ENCODE data around the gene FAM187B. TPM values are rescaled to one million over a fixed set of nuclear protein-coding genes. Genes with fewer than 3 reads are reported as not detected.
"Not testable (repeated sequence)": the region's sequence is repeated elsewhere in the genome, so short reads cannot be mapped to it uniquely, and the experiment has no call there.

Gene FAM187B
- total RNA-seq, 1 donor from 2014 or later, result not detected

DNA sequence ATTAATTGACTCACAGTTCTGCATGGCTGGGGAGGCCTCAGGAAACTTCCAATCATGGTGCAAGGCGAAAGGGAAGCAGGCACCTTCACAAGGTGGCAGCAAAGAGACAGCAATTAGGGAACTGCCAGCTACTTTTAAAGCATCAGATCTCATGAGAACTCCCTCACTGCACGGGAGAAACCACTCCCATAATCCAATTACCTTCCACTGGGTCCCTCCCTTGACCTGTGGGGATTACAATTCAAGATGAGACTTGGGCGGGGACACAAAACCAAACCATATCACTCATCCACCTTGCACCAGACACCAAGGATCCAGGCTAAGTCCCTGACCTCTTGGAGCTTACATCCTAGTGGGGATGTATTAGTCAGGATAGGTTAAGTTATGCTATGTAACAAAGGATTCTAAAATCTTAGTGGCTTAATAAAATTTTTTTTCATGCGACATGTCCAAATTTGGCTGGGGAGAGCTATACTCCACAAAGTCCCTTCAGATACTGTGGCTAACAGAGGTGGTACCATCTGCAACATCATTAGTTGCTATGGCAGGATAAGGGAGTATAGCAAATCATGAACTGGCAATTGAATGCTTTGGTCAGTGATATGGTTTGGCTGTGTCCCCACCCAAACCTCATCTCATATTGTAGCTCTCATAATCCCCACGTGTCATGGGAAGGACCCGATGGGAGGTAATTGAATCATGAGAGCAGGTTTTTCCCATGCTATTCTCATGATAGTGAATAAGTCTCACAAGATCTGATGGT, 8.3 kb upstream of the FAM187B start:
- DNase-seq (ENCODE audit: low read depth in 2 of 2), result no peak

DNA sequence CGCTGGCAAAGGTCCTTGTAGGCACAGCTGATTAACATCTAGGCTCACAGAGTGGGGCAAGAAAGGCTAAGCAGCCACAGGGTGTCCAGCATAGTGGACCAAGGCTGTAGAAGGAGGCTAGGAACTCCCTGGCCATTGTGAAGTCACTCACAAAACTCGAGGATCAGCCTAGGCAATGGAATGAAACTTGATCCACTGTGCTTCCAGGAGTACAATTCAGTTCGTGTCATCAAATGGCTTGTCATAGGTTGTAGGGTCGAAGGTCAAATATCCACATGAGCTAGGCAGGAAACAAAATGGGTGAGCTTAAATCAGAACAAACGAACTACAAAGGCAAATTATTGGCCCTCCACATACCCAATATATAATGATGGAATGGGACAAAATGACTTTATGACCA, 4.4 kb upstream of the FAM187B start:
- no peak for DNase-seq (ENCODE audit: low read depth in 2 of 2)

- DNase-seq (ENCODE audit: low read depth in 2 of 2), result no peak
These were observed 3.6 kb upstream of the FAM187B start for GRCh38 chr19:35231956-35232645.

GRCh38 chr19:35229601-35230000, 1.1 kb upstream of the FAM187B start:
- DNase-seq (ENCODE audit: low read depth in 2 of 2), result no peak

GRCh38 chr19:35226748-35227147, 1.8 kb downstream of the FAM187B start:
- DNase-seq (ENCODE audit: low read depth in 2 of 2), result no peak

GRCh38 chr19:35225951-35226350, 2.6 kb downstream of the FAM187B start:
- no peak for DNase-seq (ENCODE audit: low read depth in 2 of 2)

DNA sequence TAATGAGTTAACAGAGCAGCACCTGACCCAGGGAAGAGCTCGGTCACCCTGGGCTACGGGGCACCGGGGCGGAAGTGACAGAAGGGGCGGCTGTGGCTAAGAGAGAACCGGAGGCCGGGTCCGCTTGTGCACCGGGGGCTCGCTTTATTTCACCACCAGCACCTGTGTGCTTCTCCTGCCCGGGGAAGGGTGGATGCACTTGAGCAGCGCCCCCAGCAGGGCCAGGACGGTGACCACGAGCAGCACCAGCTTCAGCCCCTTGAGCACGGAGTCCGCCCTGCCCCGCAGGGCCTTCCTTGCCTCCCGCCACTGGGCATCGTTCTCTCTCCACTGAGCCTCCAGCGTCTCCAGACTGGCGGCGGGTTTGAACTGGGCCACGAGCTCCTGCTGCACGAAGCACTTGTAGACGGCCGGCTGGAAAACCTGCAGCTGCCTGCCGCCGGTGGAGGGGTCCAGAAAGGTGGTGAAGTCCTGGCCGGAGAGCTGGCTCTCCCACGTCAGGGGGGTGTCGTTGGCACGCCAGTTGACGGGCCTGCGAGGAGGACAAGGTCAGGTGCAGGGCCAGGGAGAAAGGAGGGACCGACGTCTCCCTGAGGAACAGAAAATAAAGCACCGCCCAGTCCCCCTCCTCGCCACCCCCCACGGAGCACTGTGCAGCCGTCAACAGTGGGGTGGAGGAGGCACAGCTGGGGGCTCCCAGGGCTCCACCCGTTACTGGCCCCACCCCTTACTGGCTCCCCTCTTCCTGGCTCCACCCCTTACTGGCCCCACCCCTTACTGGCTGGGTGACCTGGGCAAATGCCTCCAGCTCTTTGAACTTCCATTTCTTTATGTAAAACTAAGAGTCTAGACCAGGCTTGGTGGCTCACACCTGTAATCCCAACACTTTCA, 3.6 kb downstream of the FAM187B start:
- no peak for DNase-seq (ENCODE audit: low read depth in 2 of 2)

GRCh38 chr19:35223862-35224505, 4.6 kb downstream of the FAM187B start:
- DNase-seq (ENCODE audit: low read depth in 2 of 2), result no peak

DNA sequence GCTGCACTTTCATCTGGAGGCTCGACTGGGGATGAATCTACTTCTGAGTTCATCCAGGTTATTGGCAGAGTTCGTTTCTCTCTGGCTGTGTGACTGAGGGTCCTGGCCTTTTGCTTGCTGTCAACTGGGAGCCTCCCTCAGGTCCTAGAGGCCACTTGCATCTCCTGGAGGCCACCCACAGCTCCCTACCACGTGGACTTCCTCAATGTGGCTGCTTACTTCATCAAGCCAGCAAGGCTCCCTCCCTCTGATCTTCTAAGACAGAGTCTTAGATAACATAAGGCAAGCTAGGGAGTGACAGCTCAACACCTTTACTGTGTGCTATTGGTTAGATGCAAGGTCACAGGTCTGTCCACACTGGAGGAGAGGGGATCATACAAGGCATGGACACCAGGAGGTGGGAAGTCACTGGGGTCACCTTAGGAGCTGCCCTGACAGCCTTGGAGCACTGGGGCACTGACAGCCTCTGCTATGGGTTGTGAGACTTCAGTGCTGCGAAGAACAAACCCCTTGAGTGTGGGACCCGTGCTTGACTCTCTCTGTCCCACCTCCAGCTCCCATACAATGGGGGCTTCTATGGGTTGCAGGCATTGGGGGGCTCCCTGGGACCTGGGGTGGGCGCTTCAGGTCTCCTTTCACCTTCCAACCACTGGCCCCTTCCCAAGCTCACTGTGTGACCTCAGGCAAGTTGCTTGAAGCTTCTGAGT, 5.3 kb downstream of the FAM187B start:
- DNase-seq (ENCODE audit: low read depth in 2 of 2), result no peak

DNA sequence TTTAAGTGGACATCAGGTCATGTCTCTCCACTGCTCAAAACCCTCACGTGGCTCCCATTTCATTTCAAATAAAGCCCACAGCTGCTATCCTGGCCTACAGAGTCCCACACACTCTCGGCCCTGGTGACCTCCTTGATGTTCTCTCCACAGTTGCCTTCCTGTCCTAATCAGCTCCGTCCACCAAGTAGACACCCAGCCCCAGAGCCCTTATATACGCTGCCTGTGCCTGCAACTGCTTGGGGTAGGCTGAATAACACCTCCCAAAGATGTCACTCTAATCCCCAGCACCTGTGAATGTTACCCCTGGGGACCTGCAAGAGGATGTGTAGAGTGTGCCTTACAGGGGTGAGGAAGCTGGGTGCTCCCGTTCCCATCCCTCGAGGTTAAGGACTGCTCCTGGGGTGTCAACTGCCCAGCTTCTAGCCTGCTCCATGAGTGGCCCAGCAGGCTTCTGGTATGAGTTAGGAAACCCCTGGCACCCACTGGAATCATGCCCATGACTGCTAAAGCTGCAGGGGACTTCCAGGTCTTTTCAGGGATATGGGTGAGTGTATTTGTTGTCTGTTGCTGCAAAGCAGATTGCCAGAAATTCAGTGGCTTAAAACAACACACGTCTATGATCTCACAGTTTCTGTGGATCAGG, 6.0 kb downstream of the FAM187B start:
- no peak for DNase-seq (ENCODE audit: low read depth in 2 of 2)

DNA sequence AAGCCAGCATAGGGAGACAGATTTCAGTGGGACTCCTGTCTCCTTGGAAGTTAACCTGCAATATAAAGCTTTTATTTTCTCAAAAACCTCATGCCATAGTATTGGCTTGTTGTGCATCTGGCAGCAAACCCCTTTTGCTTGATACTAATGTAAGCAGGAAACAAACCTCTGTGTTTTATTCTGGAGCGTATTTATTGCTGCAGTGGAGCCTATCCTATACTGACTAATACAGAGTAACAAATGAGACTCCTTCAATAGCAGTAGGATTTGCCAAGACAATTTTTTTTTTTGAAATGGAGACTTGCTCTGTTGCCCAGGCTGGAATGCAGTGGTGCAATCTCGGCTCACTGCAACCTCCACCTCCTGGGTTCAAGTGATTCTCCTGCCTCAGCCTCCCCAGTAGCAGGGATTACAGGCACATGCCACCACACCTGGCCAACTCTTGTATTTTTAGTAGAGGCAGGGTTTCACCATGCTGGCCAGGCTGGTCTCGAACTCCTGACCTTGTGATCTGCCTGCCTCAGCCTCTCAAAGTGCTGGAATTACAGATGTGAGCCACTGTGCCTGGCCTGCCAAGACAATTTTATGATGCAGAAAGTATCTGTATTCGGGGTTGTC, 7.5 kb downstream of the FAM187B start:
- not testable (repeated sequence) for DNase-seq (ENCODE audit: low read depth in 2 of 2)

DNA sequence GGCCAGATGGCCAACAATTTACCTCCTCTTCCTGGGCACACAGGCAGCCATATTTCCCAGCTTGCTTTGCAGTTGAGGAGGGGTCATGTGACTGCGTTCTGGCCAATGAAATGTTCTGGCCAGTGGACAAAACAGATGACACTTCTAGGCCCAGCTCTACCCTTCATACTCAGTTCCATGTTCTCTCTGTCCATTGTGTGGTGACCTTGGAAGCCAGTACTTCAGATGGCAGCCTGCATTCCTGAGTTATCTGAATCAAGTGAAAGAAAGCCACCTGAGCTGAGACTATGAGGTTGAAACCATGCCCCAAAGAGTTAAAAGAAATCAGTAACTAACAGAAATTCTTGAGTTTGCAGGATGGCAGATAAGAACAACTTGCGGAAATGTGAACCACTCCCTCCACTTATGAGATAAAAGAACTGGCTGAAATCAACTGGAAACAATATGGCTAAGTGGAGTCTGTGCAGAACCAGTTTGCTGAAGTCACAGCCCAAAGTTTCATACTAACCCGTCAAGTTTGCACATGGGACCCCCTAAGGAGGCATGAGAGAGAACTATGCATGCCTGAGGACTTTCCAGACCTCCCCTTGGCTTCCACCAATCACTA, 8.1 kb downstream of the FAM187B start:
- DNase-seq (ENCODE audit: low read depth in 2 of 2), result no peak

- no peak for DNase-seq (ENCODE audit: low read depth in 2 of 2)
These were observed 9.5 kb downstream of the FAM187B start for GRCh38 chr19:35219008-35219407.

DNA sequence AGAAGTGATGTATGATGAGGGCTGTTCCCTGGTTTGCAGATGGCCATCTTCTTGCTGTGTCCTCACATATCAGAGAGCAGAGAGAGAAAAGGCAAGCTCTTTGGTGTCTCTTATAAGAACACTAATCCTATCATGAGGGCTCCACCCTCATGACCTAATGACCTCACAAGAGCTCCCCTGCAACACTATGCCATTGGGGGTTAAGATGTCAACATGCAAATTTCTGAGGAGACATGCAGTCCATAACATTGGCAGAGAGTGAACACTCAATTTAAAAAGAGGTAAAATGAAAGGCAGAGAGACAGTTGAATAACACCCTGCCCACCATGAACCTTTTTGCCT, 10.9 kb downstream of the FAM187B start:
- DNase-seq (ENCODE audit: low read depth in 2 of 2), result no peak

DNA sequence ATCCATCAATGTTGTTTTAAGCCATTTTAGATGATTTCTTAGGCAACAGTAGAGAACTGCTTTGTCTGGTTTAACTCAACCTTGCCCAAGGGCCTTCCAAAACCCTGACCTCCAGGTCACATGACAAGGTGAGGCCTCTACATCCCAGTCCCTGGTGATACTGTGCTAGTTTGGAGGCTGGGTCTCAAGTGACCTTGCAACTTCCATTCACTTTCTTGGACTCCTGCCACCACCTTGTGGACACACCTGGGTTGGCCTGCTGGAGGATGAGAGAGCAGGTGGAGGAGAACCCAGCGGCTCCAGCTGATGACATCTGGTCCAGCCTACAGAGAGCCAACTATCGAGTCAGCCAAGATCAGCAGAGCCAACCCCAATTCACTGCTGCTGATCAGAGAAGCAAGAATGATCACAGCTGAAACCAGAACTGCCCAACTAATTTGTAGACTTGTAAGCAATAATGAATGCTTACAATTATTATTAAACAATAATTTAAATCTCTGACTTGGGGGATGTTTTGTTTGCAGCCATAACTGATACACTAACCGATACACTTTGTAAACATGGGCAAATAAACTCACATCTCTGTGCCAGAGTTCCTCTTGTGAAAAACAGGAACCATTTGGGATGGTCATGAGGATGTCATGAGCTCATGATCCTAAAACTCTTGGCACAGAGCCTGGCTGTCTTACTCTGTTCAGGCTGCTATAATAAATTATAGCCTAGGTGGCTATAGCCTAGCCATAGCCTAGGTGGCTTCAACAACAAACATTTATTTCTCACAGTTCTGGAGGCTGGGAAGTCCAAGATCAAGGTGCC, 11.5 kb downstream of the FAM187B start:
- DNase-seq (ENCODE audit: low read depth in 2 of 2), result peak; percentile 7 to 78

DNA sequence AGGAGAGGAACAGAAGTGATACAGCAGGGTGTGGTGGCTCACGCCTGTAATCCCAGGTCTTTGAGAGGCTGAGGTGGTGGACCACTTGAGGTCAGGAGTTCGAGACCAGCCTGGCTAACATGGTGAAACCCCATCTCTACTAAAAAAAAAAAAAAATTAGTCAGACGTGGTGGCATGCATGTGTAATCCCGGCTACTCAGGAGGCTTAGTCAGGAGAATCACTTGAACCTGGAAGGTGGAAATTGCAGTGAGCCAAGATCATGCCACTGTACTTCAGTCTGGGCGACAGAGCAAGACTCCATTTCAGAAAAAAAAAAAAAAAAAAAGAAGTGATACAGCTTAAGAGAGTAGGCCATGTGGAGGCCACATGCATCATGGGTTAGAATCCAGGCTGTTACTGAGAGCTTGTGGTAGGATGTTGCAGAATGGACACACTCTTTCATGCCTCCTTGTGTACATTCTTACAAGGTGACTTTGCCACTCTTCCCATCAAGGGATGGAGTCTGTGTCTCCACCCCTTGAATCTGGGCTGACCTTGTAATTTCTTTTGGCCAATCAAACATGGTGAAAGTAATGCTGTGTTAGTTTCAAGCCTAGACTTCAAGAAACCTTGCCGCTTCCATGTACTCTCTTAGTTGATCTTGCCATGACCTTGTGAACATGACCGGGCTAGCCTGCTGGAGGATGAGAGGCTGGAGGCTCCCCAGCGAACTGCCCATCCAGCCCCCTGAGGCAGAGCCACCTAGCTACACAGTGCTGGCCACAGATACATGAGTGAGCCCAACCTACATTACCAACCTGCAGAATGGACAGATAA, 12.3 kb downstream of the FAM187B start:
- no peak for DNase-seq (ENCODE audit: low read depth in 2 of 2)

DNA sequence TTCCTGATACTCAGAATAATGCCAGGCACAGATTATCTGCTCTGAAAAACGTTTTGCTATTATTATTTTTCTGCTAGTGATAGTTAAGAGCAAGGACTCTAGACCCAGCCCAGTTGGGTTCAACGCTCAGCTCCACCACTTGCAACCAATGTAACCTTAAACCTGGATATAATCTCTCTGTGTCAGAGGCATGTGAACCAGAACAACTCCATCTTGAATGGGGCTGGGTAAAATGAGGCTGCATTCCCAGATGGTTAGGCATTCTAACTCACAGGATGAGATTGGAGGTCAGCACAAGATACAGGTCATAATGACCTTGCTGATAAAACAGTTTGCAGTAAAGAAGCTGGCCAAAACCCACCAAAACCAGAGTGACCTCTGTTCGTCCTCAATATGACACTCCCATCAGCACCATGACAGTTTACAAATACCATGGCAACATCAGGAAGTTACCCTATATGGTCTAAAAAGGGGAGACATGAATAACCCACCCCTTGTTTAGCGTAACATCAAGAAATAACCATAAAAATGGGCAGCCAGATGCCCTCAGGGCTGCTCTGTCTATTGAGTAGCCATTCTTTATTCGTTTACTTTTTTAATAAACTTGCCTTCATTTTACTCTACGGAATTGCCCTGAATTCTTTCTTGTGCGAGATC, 13.6 kb downstream of the FAM187B start:
- DNase-seq (ENCODE audit: low read depth in 2 of 2), result no peak
